Skin of body (tissue), 2 donors: ENCODE data around the gene LPGAT1. TPM values are rescaled to one million over a fixed set of nuclear protein-coding genes. Genes with fewer than 3 reads are reported as not detected.

Experiments
- DNase-seq: peaks from one replicate; lab custom pipeline; 2025; lab: John Stamatoyannopoulos, UW
- total RNA-seq: library from RNA; depleted of rRNA; stranded (reverse); fragments of >200 nt; gene quantifications from one replicate; pipeline ENCODE4 v1.2.3, GENCODE V29; 2014

Gene LPGAT1
- total RNA-seq, 1 donor from 2014 or later = 27.0 TPM

GRCh38 chr1:211762206-211762605 lies 68.4 kb downstream of the LPGAT1 start:
- no peak for DNase-seq

DNA sequence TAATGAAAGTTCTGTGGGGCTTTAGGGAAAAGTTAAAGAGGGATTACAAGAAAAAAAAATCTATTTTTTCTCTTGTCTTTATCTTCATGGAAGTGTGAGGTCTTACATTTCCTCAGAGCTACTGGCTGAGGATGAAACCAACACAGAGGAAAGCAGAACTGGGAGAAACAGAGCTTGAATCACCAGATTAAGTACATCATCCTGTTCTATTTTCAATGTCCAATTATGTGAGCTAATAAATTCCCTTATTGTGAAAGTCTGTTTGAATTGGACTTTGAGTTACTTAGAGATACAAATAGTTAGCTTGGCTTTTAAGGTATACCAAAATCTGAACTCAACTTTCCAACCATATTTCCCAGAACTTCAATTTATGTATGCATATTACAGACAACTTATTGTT lies 69.2 kb downstream of the LPGAT1 start:
- DNase-seq = no peak

- DNase-seq = no peak
Measured at GRCh38 chr1:211756471-211757020, 74.0 kb downstream of the LPGAT1 start.

- no peak for DNase-seq
Measured at GRCh38 chr1:211753649-211754251, 76.8 kb downstream of the LPGAT1 start.

DNA sequence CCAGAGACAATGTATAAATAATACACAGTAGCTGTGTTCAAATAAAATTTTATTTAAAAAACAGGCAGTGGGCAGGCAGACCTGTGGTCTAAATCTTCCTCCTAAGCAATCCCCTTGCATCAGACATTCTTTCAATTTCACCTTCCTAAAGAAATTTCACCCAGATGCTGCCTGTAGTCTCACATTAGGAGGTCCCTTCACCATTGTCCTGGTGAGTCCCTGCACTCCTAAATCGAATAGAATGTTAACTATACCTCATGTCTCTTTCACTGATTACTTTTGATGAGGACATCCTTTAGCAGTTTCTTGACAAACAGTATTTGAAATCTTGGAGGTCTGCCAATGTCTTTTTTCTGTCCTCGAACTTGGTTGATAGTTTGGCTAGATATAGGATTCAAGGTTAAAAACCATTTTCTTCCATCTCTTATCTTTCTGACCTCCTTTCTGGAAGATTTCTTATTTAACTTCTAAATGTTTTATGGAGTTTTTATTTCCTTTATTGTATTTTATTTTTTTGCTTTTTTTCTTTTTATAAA lies 77.5 kb downstream of the LPGAT1 start:
- no peak for DNase-seq

GRCh38 chr1:211752317-211752716 lies 78.2 kb downstream of the LPGAT1 start:
- DNase-seq = no peak

DNA sequence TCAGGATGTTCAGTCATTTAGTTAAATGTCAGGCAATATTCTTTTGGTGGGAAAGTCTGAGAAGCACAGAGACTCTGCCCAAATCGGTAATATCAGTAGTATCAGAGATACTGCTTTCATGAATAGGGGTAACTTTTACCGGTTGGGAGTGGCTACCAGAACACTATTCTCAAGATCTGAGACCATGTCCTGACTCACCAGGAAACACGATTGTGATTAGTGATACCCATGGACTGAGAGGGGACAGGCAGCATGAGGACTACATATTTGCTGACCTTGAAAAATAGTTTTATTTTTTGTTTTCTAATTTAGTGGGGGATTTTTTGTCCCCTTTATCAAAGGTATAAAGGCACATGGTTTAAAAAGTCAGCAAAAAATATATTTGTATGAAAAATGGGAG lies 79.1 kb downstream of the LPGAT1 start:
- no peak for DNase-seq

GRCh38 chr1:211750599-211750998 lies 80.0 kb downstream of the LPGAT1 start:
- DNase-seq = no peak

DNA sequence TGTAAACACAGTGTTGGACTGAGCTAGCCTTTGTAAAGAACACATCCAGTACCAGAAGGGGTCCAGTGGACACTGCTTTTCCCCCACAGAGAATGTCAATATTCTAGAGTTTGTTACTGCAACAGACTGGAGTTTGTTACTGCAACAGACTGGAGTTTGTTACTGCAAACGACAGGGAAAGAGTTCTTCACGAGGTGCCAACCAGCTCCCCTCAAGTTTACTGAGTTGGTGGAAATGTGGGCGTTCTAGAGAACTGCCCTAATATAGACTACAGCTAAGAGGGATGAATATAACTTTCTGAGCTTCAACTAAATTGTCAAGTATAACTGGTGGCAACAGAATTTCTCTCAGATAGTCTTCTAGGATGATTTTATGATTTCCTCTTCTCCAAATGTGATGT lies 81.3 kb downstream of the LPGAT1 start:
- DNase-seq = no peak

GRCh38 chr1:211748810-211749209 lies 81.8 kb downstream of the LPGAT1 start:
- DNase-seq = no peak

DNA sequence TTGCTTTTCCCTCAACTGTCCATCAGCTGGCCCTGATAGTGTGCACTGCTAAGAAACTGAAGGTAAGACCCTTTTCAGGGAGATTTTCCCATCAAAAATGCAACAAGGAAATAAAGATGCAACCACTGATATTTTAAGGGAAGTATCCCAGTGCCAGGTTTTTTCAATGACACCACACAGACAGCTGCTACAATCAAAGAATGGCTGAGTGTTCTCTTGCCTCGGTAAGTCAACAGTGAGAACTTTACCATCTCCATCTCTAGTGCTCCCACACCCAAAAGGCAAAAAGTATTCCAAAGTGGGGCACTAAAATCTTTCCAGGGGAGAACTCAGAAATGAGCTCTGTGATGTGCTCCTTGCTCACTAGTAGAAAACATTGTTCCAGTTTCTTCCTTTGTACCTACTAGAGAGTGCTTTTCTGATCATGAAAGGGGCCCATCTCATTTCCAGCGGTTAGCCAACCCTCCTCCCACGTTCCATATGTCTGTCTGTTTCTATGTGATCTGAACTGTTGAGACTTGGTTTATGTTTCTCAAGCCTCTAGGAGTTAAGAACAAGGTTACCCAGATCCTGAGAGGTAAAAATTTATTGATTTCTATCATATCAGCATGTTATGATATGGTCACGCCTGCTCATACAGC lies 87.6 kb downstream of the LPGAT1 start:
- DNase-seq = no peak

- DNase-seq = no peak
Measured at GRCh38 chr1:211742272-211742671, 88.3 kb downstream of the LPGAT1 start.

DNA sequence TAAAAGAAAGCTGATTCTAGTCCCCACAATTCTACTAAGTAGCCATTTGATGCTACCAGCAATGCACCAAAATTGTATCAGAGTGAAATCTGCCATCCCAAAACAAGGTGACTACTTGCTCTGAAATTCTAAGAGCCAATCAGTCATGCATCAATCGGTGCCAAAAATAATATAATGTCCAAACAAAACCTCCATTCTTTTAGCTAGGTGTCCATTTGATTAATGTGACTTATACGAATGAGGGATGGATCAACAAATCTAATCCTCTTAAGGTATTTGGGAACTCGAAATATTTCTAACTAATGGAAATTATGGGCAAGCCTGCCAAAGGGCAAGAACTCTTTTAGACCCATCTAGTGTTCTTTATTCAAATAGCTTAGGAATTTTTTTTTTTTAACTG lies 88.8 kb downstream of the LPGAT1 start:
- DNase-seq = no peak

- no peak for DNase-seq
Measured at GRCh38 chr1:211741116-211741515, 89.4 kb downstream of the LPGAT1 start.

GRCh38 chr1:211739671-211740411 lies 90.7 kb downstream of the LPGAT1 start:
- DNase-seq = peak; percentile 24

- no peak for DNase-seq
Measured at GRCh38 chr1:211738691-211739301, 91.8 kb downstream of the LPGAT1 start.

DNA sequence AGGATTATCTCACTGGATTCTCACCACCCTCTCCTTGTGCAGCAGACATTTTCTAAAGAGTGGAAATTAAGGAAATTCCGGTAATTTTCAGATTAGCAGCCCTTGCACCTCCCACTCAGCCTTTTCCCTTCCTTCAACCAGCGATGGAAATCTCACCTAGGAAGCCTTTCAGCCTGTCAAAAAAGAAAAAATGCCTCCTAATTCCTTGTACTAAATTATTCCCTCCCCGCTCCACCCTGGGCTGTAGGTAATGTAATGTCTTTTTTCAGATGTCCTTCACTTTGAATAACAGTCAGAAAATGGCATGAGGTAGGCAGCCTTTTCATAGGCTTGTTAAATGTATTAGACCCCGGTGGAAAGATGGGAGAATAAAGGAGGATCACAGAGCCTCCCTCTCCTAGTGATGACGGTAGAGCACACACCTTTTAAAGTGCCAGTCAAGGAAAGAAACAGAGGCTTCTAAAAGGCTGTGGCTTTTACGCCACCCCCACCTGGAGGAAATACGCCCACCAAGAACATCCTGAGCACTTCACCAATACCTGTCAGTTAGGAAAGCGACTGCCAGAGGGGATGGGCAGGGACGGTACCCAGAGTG lies 92.4 kb downstream of the LPGAT1 start:
- no peak for DNase-seq

- DNase-seq = no peak
Measured at GRCh38 chr1:211737115-211738035, 93.2 kb downstream of the LPGAT1 start.

DNA sequence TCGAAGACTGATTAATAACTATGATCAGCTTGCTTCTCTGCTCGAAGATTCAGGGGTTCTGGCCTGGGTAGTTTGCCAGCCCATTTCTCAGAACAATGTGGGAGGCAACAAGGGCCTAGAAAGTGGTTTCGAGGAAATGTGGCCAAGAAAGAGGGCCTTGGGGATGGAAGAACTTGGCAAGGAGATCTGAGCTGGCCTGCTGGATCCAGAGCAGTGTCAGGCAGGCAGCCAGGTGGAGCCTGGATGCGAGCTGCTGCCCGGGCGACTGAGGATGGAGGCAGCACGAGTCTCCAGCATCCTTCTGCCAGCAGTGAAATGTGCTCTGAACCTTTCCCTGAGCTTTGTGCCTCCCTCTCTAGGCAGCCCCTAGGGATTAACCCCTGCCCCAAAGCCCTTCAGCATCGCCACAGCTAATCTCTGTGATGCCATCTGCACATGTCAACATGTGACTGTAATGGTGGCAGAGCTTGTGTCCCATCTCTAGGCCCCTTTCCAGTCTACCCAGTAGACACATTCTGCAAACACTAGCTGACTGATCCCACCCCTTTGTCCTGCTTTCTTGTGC lies 94.1 kb downstream of the LPGAT1 start:
- no peak for DNase-seq
